ENCODE results near the gene OTOG.

GRCh38 chr11:17633279-17633986 lies 86.4 kb downstream of the OTOG start:
- TF ChIP-seq FOXM1 (IDR thresholded peaks at IDR 0.05; ENCODE audit: borderline replicate concordance, low read depth) (no peak), CREB1 (IDR thresholded peaks at IDR 0.05; ENCODE audit: low read depth) (no peak), REST (IDR thresholded peaks at IDR 0.05; ENCODE audit: low read depth) (no peak), CEBPB (IDR thresholded peaks at IDR 0.05) (no peak), MAX (IDR thresholded peaks at IDR 0.05) (no peak), ZBTB7A (IDR thresholded peaks at IDR 0.05; ENCODE audit: low read depth) (no peak), USF1 (IDR thresholded peaks at IDR 0.05) (no peak), EGR1 (IDR thresholded peaks at IDR 0.05) (no peak), TAF1 (IDR thresholded peaks at IDR 0.05; ENCODE audit: low read depth) (no peak), TEAD4 (IDR thresholded peaks at IDR 0.05) (no peak), EP300 (IDR thresholded peaks at IDR 0.05; ENCODE audit: borderline replicate concordance) (no peak)

All from Ishikawa (cell line).